H1 (cell line): Measurements from ENCODE around the gene KRT4. TPM values are rescaled to one million over a fixed set of nuclear protein-coding genes. Genes with fewer than 3 reads are reported as not detected.

Experiments used
- CTCF ChIA-PET: fragments of 300-600 bp; sonication (Branson Sonifier 250); formaldehyde crosslinking; loops from one replicate; lab custom pipeline; 2021; ENCODE audit not compliant: partially characterized antibody; lab: Charles Lee
- POLR2A ChIA-PET: fragments of 300-600 bp; sonication (Branson Sonifier 250); formaldehyde crosslinking; loops from one replicate; lab custom pipeline; 2021; ENCODE audit warnings: inconsistent platforms; ENCODE audit not compliant: partially characterized antibody; lab: Charles Lee
- DNase-seq, 2 experiments: peaks; one replicate each; pipeline versions ENCODE4 v3.0.0 to v3.0.0-alpha.2; 2010 to 2022; ENCODE audit warnings: low spot score in 2 of 2, low read depth in 1 of 2, mixed read lengths in 1 of 2
- FAIRE-seq: peaks from 2 replicates; lab custom pipeline; 2011; peaks lifted over from hg19 to GRCh38; lab: Jason Lieb, UNC
- H2AFZ ChIP-seq: 2 replicates; pipeline ENCODE4 v1.8.1; 2012; ENCODE audit warnings: low read length, inconsistent platforms
- H2AK5ac ChIP-seq: 2 replicates; pipeline ENCODE4 v1.6.1; 2013; ENCODE audit warnings: low read depth, low read length
- H2BK120ac ChIP-seq: replicated peaks from 2 replicates; pipeline ENCODE3; 2013; ENCODE audit warnings: low read depth, low read length, inconsistent platforms
- H2BK12ac ChIP-seq: 2 replicates; pipeline ENCODE4 v1.6.1; 2013; ENCODE audit warnings: low read depth, low read length
- H2BK15ac ChIP-seq: 2 replicates; pipeline ENCODE4 v1.6.1; 2013; ENCODE audit warnings: low read length
- H2BK20ac ChIP-seq: 2 replicates; pipeline ENCODE4 v1.6.1; 2013; ENCODE audit warnings: low read length
- H2BK5ac ChIP-seq: 2 replicates; pipeline ENCODE4 v1.6.1; 2013; ENCODE audit warnings: low read depth, low read length
- H3K14ac ChIP-seq: 2 replicates; pipeline ENCODE4 v1.6.1; 2013; ENCODE audit warnings: inconsistent platforms; ENCODE audit not compliant: insufficient read length
- H3K18ac ChIP-seq: 2 replicates; pipeline ENCODE4 v1.6.1; 2013; ENCODE audit warnings: low read length; ENCODE audit errors: extremely low read depth
- H3K23ac ChIP-seq: 2 replicates; pipeline ENCODE4 v1.6.1; 2013; ENCODE audit warnings: inconsistent platforms; ENCODE audit not compliant: insufficient read length
- H3K23me2 ChIP-seq: 2 replicates; pipeline ENCODE4 v1.6.1; 2013; ENCODE audit warnings: low read depth, low read length
- H3K27ac ChIP-seq: 2 replicates; pipeline ENCODE4 v1.6.1; 2011; ENCODE audit warnings: low read depth, low read length, inconsistent platforms
- H3K27me3 ChIP-seq, 4 experiments: replicated peaks in 1 of 4; 1 replicate in 1 of 4; 2 replicates in 3 of 4; pipeline versions ENCODE4 v1.6.1 to v1.8.1; 2011 to 2013; ENCODE audit warnings: low read length in 3 of 4, mild to moderate bottlenecking in 3 of 4, inconsistent platforms in 2 of 4, mixed read lengths in 2 of 4, moderate library complexity in 1 of 4; ENCODE audit not compliant: control insufficient read depth in 3 of 4, insufficient read depth in 3 of 4; ENCODE audit errors: extremely low read depth in 1 of 4
- H3K36me3 ChIP-seq, 4 experiments: 2 replicates each; pipeline versions ENCODE4 v1.6.1 to v1.8.1; 2011 to 2013; ENCODE audit warnings: mild to moderate bottlenecking in 4 of 4, low read length in 3 of 4, moderate library complexity in 2 of 4, control low read depth in 1 of 4, inconsistent platforms in 1 of 4; ENCODE audit not compliant: insufficient read depth in 4 of 4, control insufficient read depth in 2 of 4
- H3K4ac ChIP-seq: replicated peaks from 2 replicates; pipeline ENCODE3; 2013; ENCODE audit warnings: low read length, low read depth, mixed read lengths, inconsistent platforms; ENCODE audit not compliant: insufficient read length
- H3K4me1 ChIP-seq, 4 experiments: replicated peaks in 1 of 4; 1 replicate in 1 of 4; 2 replicates in 3 of 4; pipeline versions ENCODE4 v1.6.1 to v1.8.1; 2011 to 2013; ENCODE audit warnings: low read length in 3 of 4, inconsistent platforms in 2 of 4, mixed read lengths in 1 of 4; ENCODE audit not compliant: insufficient read depth in 4 of 4, control insufficient read depth in 3 of 4
- H3K4me2 ChIP-seq, 2 experiments: 2 replicates each; pipeline versions ENCODE4 v1.6.1 to v1.8.1; 2011 to 2013; ENCODE audit warnings: low read depth in 2 of 2, low read length in 2 of 2, control low read depth in 1 of 2, inconsistent platforms in 1 of 2, mild to moderate bottlenecking in 1 of 2; ENCODE audit not compliant: insufficient read depth in 1 of 2
- H3K4me3 ChIP-seq, 4 experiments: fragments of 200-600, 300-600 bp in 1 of 4; sonication (generic), shearing (Covaris generic), sonication (Bioruptor Twin) in 1 of 4; 2 replicates each; pipeline versions ENCODE4 v1.5.1 to v1.8.1; 2011 to 2016; ENCODE audit warnings: low read length in 4 of 4, low read depth in 3 of 4, control low read depth in 2 of 4, inconsistent platforms in 2 of 4, mild to moderate bottlenecking in 2 of 4, mixed read lengths in 1 of 4, moderate library complexity in 1 of 4; ENCODE audit not compliant: insufficient read depth in 2 of 4; ENCODE audit errors: extremely low read depth in 1 of 4
- H3K56ac ChIP-seq: replicated peaks from 2 replicates; pipeline ENCODE3; 2013; ENCODE audit warnings: low read depth, mild to moderate bottlenecking, mixed read lengths, low read length, inconsistent platforms; ENCODE audit not compliant: insufficient read length
- H3K79me1 ChIP-seq: 2 replicates; pipeline ENCODE4 v1.6.1; 2013; ENCODE audit warnings: low read depth, low read length, control low read depth
- H3K79me2 ChIP-seq, 2 experiments: 2 replicates each; pipeline versions ENCODE4 v1.6.1 to v1.8.1; 2012 to 2013; ENCODE audit warnings: low read length in 2 of 2, mild to moderate bottlenecking in 2 of 2, inconsistent platforms in 1 of 2; ENCODE audit not compliant: insufficient read depth in 2 of 2, control insufficient read depth in 1 of 2
- H3K9ac ChIP-seq, 4 experiments: replicated peaks in 1 of 4; 1 replicate in 1 of 4; 2 replicates in 3 of 4; pipeline versions ENCODE4 v1.6.1 to v1.8.1; 2011 to 2013; ENCODE audit warnings: low read depth in 3 of 4, low read length in 3 of 4, control low read depth in 2 of 4, mild to moderate bottlenecking in 2 of 4, moderate library complexity in 2 of 4, inconsistent platforms in 1 of 4; ENCODE audit errors: extremely low read depth in 1 of 4
- H3K9me3 ChIP-seq, 2 experiments: 2 replicates each; pipeline versions ENCODE4 v1.6.1 to v1.8.1; 2012 to 2013; ENCODE audit warnings: mild to moderate bottlenecking in 2 of 2, moderate library complexity in 2 of 2, control low read depth in 1 of 2, inconsistent platforms in 1 of 2, low read depth in 1 of 2, low read length in 1 of 2, mixed read lengths in 1 of 2; ENCODE audit not compliant: insufficient read depth in 2 of 2
- H4K20me1 ChIP-seq, 2 experiments: replicated peaks in 1 of 2; 2 replicates each; pipeline versions ENCODE3 to v1.8.1; 2011 to 2013; ENCODE audit warnings: inconsistent platforms in 2 of 2, low read length in 2 of 2, mild to moderate bottlenecking in 1 of 2; ENCODE audit not compliant: insufficient read depth in 2 of 2, control insufficient read depth in 1 of 2
- H4K5ac ChIP-seq: 2 replicates; pipeline ENCODE4 v1.6.1; 2013; ENCODE audit warnings: low read length, low read depth, mixed read lengths, inconsistent platforms; ENCODE audit not compliant: insufficient read length
- H4K8ac ChIP-seq: 2 replicates; pipeline ENCODE4 v1.8.0; 2013; ENCODE audit warnings: mild to moderate bottlenecking, moderate library complexity, low read length, inconsistent platforms; ENCODE audit not compliant: insufficient read depth; ENCODE audit errors: extremely low read depth
- H4K91ac ChIP-seq: replicated peaks from 2 replicates; pipeline ENCODE3; 2013; ENCODE audit warnings: low read length, mixed read lengths, inconsistent platforms; ENCODE audit not compliant: insufficient read length
- BACH1 ChIP-seq: IDR thresholded peaks from 2 replicates; pipeline ENCODE4 v1.6.1; 2012; ENCODE audit warnings: low read length, improper control_type of control experiment
- CBX5 ChIP-seq: fragments of 300-800, 300-1000 bp; sonication (generic); IDR thresholded peaks from 2 replicates; pipeline ENCODE4 v1.7.1; 2016; ENCODE audit warnings: antibody characterized with exemption, low read length, low read depth
- CHD1 ChIP-seq: IDR thresholded peaks from 2 replicates; pipeline ENCODE4 v1.6.1; 2012; ENCODE audit warnings: low read depth, low read length, improper control_type of control experiment
- CTBP2 ChIP-seq: IDR thresholded peaks from 2 replicates; pipeline ENCODE4 v1.7.0; 2011; ENCODE audit warnings: borderline replicate concordance, mild to moderate bottlenecking, moderate library complexity, mixed read lengths, low read length; ENCODE audit not compliant: insufficient read depth, insufficient read length
- EGR1 ChIP-seq: IDR thresholded peaks from 2 replicates; pipeline ENCODE4 v1.6.1; 2011; ENCODE audit warnings: low read depth, low read length, borderline replicate concordance
- GTF2F1 ChIP-seq: IDR thresholded peaks from 2 replicates; pipeline ENCODE4 v1.6.1; 2012; ENCODE audit warnings: low read depth, low read length, improper control_type of control experiment, borderline replicate concordance
- SAP30 ChIP-seq: fragments of 300-600 bp; sonication (generic); IDR thresholded peaks from 2 replicates; pipeline ENCODE4 v1.7.1; 2012; ENCODE audit warnings: low read length, moderate library complexity, mild to moderate bottlenecking, inconsistent platforms; ENCODE audit not compliant: insufficient read depth, insufficient replicate concordance
- SIN3A ChIP-seq, 2 experiments: IDR thresholded peaks in 1 of 2; conservative IDR thresholded peaks in 1 of 2; 2 replicates each; pipeline ENCODE4 v1.6.1; 2011 to 2012; ENCODE audit warnings: low read length in 2 of 2, improper control_type of control experiment in 1 of 2, low read depth in 1 of 2, mild to moderate bottlenecking in 1 of 2
- SP2 ChIP-seq: IDR thresholded peaks from 2 replicates; pipeline ENCODE4 v1.6.1; 2012; ENCODE audit warnings: mild to moderate bottlenecking, low read length, inconsistent platforms
- TEAD4 ChIP-seq: IDR thresholded peaks from 2 replicates; pipeline ENCODE4 v1.6.1; 2012; ENCODE audit warnings: low read depth, low read length, inconsistent platforms, mixed read lengths
- USF2 ChIP-seq: IDR thresholded peaks from 2 replicates; pipeline ENCODE4 v1.6.1; 2011; ENCODE audit warnings: low read length, improper control_type of control experiment
- WGBS, 2 experiments: shearing (Covaris generic) in 1 of 2; methylation state at CpG; one replicate each; pipeline versions ENCODE4 v1.1.6 to v1.1.7; 2013 to 2015; ENCODE audit warnings: low lambda C conversion rate in 2 of 2, mixed read lengths in 2 of 2, inconsistent platforms in 1 of 2, low coverage in 1 of 2, missing lambda C conversion rate in 1 of 2; ENCODE audit not compliant: insufficient replicate concordance in 2 of 2, insufficient coverage in 1 of 2, insufficient read length in 1 of 2; ENCODE audit errors: extremely low coverage in 1 of 2, missing lambda C conversion rate in 1 of 2; 5-methylcytosine and 5-hydroxymethylcytosine counted together
- polyA plus RNA-seq, 7 experiments: library from polyadenylated mRNA; depleted of rRNA in 3 of 7; stranded (reverse) in 5 of 7; unstranded in 2 of 7; fragments of >200 nt in 5 of 7; fragments of 200-250 nt in 2 of 7; gene quantifications; 1 replicate in 5 of 7; 2 replicates in 1 of 7; 4 replicates in 1 of 7; pipeline versions ENCODE4 v1.2.1 to v1.2.3, GENCODE V29; 2011 to 2013; ENCODE audit warnings: missing spikeins in 2 of 7, mixed read lengths in 2 of 7
- total RNA-seq: library from RNA; stranded (reverse); fragmentation: NEBNext Ultra II Directional; extraction: Animal tissue kit (Norgen Biotek cat#: 25700); gene quantifications from 2 replicates; pipeline ENCODE4 v1.2.1, GENCODE V29; 2021

The KRT4 gene
- total and polyA plus RNA-seq, 2 of the 8 experiments (the other 6 are each of a cell fraction or from before 2014, with no cell fraction given) = not detected

- WGBS, 2 experiments = 95% methylated on average over 14 of the region's 17 CpGs; no CpG with 5 or more reads in 1 of the 2 experiments
- ChIA-PET CTCF (interaction anchor here (0.9 to 2.1 kb wide), 9 partner anchors 27 to 400 kb away, joined by 3 to 7 read pairs (median 3); partner anchors contain the start of gene KRT79), POLR2A (interaction anchor here (1.2 kb wide), 1 partner anchor 32 kb away, joined by 3 read pairs; no protein-coding TSS in a partner anchor)
- H4K20me1 ChIP-seq = no peaks in the 10 kb centered on the region
- no peak within 1 kb of the TSS for H2AK5ac ChIP-seq
- H3K27me3 ChIP-seq = no peaks in the 10 kb centered on the region
- no peak within 1 kb of the TSS for H3K4ac ChIP-seq
- no peaks in the 10 kb centered on the region for H3K36me3 ChIP-seq
- no peak within 1 kb of the TSS for H2BK20ac ChIP-seq
- no peaks in the 10 kb centered on the region for H3K79me1 ChIP-seq
- no peak within 1 kb of the TSS for H3K18ac ChIP-seq
- no peak within 1 kb of the TSS for H3K27ac ChIP-seq
- no peaks in the 10 kb centered on the region for H3K23me2 ChIP-seq
- H4K5ac ChIP-seq = no peak within 1 kb of the TSS
- no peak within 1 kb of the TSS for H2BK12ac ChIP-seq
- FAIRE-seq = no peak
- DNase-seq = no peak
- H3K4me2 ChIP-seq = no peak within 1 kb of the TSS
- no peak within 1 kb of the TSS for H2BK5ac ChIP-seq
- H3K4me1 ChIP-seq = peaks cover 0 to 9% (median 2%) of the 10 kb centered on the region in 4 experiments; a peak in 3 of 7 replicates
- no peak within 1 kb of the TSS for H2BK120ac ChIP-seq
- H3K56ac ChIP-seq = no peak within 1 kb of the TSS
- H3K4me3 ChIP-seq = no peak within 1 kb of the TSS
- H3K9me3 ChIP-seq = no peaks in the 10 kb centered on the region; a peak in 1 of 4 replicates
- no peak within 1 kb of the TSS for H4K91ac ChIP-seq
- no peak within 1 kb of the TSS for H3K23ac ChIP-seq
- no peak within 1 kb of the TSS for H3K9ac ChIP-seq
- H3K14ac ChIP-seq = no peak within 1 kb of the TSS
- H3K79me2 ChIP-seq = no peaks in the 10 kb centered on the region
- no peak within 1 kb of the TSS for H4K8ac ChIP-seq
- no peak within 1 kb of the TSS for H2BK15ac ChIP-seq
- H2AFZ ChIP-seq = no peak within 1 kb of the TSS
- TF ChIP-seq SP2 (no peak), BACH1 (no peak), CTBP2 (no peak), SIN3A (conservative IDR thresholded peaks at IDR 0.05 in 1 of 2, IDR thresholded peaks at IDR 0.05 in 1 of 2; ENCODE audit: low read depth in 1 of 2, low read length in 2 of 2) (no peak), EGR1 (no peak), SAP30 (no peak), TEAD4 (no peak), GTF2F1 (no peak), CHD1 (no peak), CBX5 (no peak), USF2 (no peak)
Measured at GRCh38 chr12:52795694-52796428, 18.1 kb downstream of the KRT4 start, which contains the start of gene KRT3. Gene KRT3, minus strand, starts transcription at chr12:52796117. Its CDS starts 75 bp downstream, at chr12:52796042.
